NCI-H1417 treated with DMSO at 0.1 percent for 48 hours (cell line): Measurements from ENCODE around the gene CST11.

Experiments
- DNase-seq: peaks from one replicate; lab custom pipeline; 2025; lab: John Stamatoyannopoulos, UW

Gene CST11

DNA sequence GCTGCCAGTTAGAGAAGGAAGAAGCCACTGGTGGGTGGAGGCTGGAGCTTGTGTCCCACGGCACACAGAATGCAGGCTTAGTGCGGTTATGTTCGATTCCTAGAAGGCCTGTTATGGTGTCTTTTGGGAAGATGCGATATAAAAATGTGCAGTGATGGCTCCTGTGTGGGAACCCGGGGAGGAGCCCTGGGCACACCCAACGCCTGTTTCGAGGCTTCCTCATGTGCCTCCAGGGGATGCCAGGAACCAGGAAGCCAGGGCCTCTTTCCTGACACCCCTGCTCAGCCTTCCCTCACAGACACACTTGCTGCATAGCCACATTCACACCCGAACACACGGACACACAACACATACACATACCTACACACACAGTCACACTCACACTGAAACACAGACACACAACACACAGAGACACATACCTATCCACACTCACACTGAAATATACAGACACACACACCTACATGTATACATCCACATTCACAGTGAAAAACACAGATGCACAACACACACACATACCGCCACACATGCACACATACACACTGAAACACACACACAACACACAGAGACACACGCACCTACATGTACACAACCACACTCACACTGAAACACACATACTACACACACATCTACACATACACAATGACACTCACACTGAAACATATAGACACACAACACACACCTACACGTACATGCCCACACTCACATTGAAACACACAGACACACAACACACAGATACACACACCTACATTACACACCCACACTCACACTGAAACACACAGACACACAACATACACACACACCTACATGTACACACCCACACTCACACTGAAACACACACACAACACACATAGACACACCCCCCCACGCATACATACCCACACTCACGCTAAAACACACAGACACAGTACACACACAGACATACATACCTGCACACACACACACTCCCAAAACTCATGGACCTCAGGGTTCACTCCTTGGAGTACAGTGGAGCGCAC is 1.2 kb upstream of the CST11 start:
- no peak for DNase-seq

DNA sequence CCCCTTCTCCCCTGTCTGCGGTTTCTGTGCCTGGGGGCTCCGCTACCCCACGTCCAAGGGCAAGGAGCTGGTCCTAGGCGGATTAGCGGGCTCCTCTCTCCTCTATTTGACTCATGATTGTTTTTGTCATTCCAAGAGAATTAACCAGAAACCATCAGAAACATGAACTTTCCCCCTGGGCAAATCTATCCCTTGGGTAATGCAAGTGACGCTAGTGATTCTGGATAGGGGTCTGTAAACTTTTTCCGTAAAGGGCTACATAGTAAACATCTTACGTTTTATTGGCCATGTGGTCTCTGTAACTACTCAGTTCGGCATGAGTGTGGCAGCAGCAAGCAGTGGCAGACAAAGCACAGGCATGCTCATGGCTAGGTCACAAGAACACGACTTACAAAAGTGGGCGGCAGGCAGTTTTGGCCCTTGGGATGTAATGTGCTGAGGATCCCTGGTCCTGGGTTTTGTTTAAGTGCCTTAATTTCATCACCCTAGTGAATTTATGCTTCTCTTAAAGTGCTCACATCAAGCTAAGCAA is 654 bp downstream of the CST11 start:
- DNase-seq: no peak

DNA sequence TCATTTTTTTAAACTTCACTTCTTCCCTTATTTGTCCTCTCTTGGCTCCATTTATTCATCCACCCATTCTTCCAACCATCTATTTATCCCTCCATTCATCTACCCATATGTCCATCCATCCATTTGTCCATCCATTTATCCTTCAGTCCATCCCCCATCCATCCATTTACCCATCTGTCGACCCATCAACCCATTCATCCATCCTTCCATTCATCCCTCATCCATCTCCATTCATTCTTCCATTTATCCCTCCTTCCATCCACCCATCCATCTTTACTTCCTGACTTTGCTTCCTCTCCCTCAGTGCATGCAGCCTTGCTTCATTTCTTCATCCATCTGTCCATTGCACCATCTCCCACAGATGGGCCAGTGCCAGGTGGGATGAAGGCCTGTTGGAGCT is 1.8 kb downstream of the CST11 start:
- no peak for DNase-seq

DNA sequence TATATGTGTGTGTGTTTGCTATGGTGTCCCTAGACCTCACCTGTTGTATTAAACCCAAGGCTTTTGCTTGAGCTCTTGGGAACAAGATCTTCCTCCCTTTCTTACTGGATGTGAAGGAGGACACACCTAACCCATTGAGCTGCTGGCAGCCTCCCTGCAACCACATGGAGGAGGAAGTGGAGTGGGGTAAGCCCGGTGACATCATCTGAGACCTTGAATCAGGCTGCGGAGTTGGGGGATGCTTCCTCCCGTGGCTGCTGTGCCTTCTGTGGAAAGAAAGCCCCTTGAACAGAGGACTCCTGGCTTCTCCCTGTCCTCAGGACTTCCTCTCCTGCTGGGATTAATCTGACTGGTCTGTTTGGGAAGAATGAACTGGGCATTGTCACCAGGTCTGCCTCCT is 3.3 kb downstream of the CST11 start:
- DNase-seq: no peak

DNA sequence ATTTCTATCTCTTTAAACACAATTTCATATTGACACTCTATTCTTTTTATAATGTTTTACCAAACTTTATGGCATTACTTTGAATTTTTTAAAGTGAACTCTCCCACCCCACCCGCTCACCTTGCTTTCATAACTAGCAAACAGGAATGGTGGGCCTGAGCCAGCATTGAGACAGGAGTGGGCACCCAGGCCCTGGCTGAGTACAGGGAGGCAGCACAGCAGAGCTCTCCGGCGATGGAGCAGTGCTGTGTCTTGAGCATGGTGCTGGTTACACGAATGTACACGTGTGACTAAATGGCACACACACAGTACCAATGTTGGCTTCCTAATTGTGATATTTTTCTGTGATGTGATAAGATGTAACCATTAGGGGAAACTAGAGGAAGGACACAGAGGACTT is 4.5 kb downstream of the CST11 start:
- DNase-seq: no peak

DNA sequence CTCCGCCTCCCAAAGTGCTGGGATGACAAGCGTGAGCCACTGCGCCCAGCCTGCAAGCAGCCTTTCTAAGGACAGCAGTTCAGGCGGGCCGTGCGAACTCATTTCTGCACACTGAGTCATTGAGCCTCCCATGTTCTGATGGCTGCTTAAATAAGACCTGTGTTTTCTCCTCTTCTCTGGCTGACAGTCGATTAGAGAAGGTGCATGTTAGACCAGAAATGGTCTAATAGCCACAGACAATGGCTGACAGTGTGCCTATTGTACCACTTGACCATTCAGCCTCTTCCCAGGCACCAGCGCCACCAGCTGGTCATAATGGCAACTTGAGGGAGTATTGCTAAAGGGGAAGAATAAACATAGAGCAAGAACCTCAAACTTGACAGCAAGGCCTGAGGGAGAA is 6.2 kb downstream of the CST11 start:
- DNase-seq: no peak

DNA sequence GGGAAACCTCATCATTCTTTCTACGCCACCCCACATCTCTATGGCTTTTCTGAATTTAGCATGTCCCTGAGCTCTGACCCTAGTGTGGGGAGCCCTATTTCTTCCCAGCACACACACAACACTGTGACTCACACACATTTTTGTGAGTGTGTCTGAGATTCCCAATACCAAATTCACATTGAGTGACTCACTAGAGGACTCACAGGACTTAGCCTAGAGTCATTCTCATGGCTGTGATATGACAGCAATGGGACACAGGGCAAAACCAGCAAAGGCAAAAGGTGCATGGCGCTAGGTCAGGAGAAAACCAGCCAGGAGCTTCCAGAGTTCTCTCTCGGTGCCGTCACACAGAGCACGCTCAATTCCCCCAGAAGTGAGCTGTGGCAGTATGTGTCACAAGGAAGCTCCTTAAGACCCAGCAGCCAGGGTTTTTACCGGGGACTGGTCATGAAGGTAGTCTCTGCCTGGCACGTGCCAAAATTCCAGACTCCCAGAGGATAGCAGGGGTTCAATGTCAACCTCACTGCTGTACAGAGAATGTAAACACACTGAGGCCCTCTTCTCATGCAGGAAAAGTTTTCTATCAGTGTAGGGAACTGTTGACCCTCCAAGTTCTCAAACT is 7.0 kb downstream of the CST11 start:
- no peak for DNase-seq

DNA sequence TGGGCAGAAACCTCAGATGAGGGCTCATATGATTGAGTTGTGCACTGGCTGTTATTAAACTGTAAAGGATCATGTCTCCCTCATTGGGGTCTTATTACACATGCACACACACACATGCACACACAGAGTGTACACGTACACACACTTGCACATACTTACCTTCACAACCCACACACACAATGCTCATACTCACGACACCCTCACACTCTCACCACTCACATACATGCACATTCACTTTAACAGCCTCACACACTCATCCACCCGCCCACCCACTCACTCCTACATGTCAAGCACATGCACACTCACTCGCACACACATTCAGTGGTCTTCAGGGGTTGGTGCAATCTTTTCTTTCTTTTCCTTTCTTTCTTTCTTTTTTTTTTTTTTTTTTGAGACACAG is 7.8 kb downstream of the CST11 start:
- no peak for DNase-seq

DNA sequence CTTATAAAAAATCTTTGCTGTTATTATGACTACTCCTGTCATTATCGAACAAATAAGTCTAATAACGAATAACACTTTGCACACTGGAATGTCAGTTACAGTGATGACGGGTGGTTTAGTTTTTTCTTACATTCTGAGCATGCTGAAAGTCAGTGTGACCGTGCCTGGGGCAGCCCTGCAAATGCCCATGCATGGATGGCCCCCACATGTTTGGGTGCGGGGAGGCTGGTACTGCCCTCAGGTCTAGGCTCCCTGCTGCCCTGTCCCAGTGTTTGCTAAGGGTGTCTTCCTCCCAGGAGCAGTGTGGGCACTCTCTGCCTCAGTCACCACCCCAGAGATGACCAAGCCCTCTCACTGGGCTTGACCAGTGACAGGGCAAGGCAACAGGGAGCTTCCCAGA is 10.2 kb downstream of the CST11 start:
- no peak for DNase-seq

DNA sequence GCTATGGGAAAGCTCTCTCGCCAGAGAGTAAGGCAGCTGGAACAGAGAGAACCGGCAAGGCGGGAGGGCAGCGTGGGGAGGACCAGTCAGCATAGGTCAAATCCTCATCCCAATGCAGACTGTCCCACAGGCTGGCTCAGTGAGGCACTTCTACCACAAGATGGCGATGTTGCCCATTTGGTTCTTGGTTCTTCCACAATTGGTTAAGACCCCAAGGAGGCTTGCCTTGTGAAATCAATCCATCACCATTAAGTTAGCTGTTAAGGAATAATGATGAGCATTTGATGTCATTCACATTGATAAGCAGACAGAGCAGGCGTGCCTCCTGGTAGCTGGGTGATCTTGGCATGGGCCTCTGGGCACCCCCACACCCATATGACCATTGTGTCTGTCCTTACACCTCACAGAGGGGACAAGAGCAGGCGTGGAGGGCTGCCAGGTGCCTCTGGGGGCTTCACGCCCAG is 10.8 kb downstream of the CST11 start:
- peak; percentile 11 for DNase-seq

DNA sequence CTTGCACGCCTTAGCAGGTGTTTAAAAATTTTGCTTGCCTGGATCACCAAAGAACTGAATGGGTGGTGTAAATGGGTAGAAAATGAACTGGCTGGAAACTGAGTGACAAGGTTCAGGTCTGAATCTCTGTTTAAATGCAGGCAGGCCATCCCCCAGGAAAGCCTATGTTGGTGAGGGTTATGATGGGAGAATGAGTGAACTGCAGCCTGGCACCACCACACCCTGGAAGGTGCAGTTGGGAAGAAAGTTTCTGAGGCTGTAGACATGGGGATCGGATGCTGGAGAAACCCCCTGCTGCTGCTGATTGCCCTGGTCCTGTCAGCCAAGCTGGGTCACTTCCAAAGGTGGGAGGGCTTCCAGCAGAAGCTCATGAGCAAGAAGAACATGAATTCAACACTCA is 12.7 kb downstream of the CST11 start:
- no peak for DNase-seq

DNA sequence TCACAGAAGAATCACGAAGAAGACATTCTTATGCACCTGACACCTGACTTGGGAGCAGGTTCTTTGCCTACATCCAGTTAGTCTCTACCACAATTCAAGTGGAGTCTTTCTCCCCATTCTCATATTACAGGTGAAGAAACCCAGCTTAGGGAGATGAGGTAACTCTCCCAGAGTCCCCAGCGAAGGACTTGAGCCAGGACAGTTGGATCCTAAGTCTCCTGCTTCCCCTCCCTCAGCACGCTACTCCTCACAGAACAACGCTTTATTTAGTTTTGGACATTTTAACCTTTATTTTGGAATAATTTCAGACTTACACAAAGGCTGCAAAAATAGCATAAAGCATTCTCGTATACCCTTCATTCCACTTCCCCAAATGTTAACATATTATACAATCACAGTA is 14.0 kb downstream of the CST11 start:
- no peak for DNase-seq

DNA sequence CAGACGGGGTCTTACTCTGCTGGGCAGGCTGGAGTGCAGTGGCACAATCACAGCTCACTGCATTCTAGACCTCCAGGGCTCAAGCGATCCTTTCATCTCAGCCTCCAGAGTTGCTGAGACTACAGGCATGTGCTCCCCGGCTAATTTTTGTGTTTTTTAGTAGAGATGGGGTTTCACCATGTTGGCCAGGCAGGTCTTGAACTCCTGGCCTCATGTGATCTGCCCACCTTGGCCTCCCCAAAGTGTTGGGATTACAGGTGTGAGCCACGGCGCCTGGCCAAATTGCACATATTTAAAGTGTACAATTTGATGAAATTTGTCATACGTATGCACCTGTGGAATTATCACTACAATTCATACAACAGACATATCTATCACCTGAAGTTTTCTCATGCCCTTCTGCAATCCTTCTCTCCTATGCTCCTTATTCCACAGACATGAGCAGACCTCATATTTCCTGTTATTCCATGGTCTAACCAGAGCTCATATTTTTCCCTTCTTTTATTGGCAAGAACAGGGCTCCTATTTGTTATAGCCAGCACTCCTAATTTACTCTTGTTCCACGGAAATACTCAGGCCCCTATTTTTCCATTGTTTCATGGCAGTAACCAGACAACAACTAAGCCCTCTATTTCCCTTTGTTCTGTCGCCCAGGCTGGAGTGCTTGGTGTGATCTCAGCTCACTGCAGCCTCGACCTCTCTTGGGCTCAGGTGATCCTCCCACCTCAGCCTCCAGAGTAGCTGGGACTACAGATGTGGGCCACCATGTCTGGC is 15.4 kb downstream of the CST11 start:
- DNase-seq: no peak

DNA sequence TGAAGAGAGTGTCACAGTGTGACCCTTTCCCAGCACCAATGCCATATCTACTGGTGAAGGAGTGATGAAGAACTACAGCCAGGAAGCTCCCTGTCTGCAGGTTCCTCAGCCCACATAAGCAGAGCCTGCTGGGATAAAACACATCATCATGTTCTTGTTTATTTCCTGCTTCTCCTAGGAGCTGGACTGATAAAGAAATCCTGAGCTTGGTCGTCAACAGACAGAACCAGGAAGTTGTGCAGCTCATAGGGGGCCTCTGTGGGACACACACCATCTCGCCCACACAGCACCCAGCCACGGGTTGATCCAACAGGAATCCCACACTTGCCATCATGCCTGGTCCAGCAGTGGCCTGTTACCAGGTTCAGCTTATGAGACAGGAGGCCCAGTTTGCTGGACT is 16.0 kb downstream of the CST11 start:
- DNase-seq: no peak

DNA sequence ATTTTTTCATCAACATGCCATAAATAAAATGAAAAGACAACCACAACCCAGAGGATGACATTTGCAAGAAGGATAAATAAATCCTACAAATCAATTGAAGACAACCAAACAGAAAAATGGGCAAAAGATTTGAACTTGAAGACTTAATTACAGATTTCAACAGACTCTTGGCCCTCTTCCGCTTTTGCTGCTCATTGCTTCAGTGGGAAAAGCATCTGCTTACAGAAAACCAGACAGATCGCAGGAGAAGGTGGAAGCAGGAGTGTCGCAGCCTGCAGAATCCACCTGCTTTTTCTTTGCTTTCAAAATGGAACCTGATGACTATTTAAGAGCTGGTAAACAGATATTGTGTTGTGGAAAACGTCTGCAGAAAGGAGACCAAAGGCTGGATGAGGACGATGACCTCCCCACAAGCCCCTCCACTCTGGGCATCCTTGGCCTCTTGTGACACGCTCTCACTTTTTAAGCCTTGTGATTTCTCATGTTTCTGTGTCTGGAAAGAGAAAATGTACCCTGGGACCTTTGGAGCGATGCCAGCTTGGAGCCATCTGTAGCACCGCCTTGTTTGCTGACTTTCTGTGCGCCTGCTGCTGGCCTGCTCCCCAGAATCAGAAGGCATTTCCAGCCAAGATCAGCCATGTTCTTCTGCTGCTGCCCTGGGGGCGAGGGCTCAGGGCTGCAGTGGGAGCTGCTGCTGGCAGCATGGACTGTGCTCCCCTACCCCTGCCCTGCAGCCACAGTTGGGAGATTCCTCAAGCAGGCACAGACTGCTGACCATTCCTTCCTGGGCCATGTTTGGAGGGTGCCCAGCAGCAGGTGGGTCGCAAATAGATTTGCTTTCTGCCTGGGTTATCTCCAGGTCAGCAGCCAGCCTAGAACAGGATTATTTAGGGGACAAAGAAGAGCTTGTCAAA is 16.8 kb downstream of the CST11 start:
- DNase-seq: no peak

DNA sequence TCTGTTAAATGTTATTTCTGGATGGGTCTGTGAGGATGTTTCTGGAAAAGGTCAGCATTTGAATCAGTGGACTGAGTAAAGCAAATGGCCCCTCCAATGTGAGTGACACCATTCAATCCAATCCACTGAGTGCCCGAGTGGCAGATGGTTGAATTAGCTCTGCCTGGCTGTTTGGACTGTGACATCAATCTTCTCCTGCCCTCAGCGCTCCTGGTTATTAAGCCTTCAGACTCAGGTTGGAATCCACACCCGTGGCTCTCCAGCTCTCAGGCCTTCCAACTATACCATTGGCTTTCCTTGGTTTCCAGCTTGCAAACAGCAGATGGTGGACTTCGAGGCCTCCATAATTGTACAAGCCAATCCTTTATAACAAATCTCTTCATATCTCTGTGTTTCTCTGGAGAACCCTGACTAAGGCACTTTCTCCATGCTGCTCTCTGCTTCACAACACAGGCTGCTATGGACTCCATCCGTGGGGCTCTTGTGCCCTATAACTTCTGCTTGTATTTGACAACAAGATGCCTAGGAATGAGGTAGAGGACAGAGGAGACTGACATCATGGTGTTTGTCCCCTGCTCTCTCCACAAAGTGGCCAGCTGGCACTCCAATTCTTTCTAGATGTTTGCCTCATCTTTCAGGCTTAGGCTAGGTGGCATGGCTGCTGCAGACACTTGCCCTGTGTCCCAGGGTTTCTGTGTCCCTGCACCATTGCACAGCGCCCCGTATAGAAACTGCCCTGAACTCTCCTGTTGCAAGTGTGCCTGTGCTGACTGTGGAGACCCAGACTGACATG is 18.0 kb downstream of the CST11 start:
- DNase-seq: no peak

DNA sequence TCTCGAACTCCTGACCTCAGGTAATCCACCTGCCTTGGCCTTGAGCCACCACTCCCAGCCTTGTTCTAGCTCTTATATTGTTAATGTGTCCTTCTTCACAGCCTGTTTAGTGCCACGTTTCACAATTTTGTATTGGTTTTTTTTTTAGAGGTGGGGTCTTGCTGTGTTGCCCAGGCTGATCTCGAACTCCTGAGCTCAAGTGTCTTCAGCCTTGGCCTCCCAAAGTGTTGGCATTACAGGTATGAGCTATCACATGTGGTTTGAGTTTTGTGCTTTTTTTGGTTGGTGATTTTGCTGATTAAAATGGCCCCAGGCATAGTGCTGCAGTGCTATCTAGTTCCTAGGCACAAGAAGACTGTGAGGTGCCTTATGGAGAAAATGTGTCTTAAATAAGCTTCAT is 19.0 kb downstream of the CST11 start:
- no peak for DNase-seq

DNA sequence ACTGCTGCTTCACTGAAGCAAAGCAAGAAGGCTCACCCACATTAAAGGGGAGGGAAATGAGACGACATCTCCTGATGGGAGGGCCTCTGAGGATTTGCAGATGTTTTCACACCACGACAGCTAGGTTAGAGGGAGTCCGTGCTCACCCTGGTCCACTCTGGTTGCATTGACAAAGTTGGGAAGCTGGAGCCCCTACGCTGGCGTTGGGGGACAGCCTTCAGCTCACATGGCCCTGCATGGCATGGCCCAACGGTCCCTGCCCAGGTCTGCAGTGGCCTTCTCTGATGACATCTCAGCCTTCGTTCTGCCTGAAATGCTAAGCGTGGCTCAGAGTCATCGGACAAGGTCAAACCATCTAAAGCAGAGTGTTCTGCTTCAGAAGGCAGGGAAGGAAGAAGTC is 27.5 kb downstream of the CST11 start:
- DNase-seq: no peak

DNA sequence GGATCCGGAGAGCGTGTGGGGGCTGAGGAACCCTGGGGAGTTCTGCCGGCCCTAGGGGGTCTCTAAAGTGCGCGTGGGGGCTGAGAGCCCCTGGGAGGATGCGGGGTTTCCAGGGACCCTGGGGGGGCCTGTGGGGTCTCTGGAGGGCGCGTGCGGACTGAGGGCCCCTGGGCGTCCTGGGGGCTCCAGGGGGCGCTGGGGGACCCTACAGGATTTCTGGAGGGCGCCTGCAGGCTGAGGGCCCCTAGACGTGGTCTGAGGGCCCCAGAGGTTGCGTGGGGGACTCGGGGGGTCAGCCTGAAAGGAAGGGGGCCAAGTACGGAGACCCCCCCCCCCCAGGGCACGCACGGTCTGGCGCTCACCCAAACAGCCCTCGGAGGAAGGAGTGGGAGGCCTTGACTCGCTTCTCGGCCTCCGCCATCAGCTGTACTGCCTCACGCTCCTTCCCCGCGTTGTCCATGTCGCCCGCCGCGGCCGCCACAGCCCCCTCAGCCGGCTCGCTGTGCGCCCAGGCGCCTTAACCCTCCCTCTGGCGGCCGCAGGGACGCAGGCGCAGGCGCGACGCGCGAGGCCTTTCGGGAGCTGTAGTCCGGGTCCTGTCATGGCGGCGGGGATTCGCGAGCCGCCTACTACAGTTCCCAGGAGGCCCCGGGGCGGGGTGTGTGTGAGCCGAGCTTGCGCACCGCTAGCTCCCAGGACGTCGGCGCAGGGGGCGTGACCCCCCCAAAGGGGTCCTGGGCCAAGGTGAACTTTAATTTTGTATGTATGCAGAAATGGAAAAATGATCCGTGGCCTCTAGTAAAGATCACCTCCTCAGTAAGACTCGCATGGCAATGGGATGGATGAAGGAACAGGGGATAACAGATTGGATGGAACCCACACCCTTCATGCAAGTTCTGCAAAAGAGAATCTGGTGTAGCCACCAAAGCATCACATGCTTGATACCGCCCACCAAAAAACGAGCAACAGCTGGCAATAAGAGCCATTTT is 31.4 kb downstream of the CST11 start, which contains the start of gene NAPB:
TSS of gene NAPB (minus strand) at position 546 of the 989 bp plus-strand sequence. CDS start at position 460, 86 bp downstream.
- DNase-seq: peak; percentile 57
